GM12801 (cell line): Measurements from ENCODE around the gene LTB4R2.

Experiments
- TF ChIP-seq, protein P1 (sequence below): IDR thresholded peaks from one replicate; pipeline ENCODE4 v1.5.1; 2011; ENCODE audit warnings: control low read depth; ENCODE audit not compliant: insufficient read length; ENCODE audit errors: extremely low read depth

Gene LTB4R2

DNA sequence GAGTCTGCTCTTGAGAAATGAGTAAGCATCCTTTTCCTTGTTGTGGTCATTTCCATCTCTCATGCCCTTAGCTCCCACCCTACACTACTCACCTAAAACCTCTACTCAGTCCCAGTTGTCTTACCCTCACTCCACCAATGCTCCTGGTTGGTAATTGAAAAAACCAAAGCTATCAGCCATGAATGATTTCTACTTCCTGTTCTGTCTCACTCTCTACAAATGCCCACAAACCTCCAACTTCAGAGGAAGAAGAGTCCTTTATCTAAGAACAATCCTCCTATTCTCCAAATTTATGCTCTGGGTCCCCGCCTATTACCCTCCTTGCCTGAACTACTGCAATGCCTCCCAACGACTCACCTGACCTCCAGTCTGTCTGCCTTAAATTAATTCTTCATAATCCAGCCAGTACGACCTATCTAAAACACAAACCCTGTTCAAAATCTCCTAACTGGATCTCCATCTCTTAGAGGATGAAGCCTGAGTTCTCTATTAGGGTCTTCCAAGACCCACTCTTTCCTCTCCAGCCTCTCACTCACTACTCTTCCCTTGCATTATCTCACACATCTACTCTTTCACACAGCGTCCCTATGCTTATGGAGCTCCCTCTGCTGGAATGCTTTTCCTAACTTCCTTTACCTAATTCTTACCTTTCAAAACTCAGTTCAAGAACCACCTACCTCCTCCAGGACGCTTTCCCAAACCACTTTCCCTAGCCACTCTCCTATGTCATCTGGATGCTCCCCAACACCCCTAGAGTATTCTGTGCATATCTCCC, 12.6 kb upstream of the LTB4R2 start:
- TF ChIP-seq, protein P1, sequence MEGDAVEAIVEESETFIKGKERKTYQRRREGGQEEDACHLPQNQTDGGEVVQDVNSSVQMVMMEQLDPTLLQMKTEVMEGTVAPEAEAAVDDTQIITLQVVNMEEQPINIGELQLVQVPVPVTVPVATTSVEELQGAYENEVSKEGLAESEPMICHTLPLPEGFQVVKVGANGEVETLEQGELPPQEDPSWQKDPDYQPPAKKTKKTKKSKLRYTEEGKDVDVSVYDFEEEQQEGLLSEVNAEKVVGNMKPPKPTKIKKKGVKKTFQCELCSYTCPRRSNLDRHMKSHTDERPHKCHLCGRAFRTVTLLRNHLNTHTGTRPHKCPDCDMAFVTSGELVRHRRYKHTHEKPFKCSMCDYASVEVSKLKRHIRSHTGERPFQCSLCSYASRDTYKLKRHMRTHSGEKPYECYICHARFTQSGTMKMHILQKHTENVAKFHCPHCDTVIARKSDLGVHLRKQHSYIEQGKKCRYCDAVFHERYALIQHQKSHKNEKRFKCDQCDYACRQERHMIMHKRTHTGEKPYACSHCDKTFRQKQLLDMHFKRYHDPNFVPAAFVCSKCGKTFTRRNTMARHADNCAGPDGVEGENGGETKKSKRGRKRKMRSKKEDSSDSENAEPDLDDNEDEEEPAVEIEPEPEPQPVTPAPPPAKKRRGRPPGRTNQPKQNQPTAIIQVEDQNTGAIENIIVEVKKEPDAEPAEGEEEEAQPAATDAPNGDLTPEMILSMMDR = no peak

DNA sequence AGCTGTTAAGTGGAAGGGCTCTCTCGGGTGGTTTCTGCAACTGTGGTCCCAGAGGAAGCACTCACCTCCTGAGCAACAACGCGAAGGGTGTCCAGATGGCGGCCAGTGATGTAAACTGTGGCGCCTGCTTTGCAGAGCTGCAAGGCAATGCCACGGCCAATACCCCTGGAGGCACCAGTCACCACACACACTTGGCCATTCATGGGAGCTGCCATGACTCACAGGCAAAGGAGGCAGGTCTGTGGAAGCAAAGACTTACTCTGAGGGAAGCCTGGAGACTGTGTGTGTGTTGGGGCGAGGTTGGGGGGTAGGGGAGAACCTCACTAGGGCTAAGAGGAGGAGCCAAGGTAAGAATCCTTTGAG, 11.1 kb upstream of the LTB4R2 start:
- TF ChIP-seq, protein P1 = no peak

DNA sequence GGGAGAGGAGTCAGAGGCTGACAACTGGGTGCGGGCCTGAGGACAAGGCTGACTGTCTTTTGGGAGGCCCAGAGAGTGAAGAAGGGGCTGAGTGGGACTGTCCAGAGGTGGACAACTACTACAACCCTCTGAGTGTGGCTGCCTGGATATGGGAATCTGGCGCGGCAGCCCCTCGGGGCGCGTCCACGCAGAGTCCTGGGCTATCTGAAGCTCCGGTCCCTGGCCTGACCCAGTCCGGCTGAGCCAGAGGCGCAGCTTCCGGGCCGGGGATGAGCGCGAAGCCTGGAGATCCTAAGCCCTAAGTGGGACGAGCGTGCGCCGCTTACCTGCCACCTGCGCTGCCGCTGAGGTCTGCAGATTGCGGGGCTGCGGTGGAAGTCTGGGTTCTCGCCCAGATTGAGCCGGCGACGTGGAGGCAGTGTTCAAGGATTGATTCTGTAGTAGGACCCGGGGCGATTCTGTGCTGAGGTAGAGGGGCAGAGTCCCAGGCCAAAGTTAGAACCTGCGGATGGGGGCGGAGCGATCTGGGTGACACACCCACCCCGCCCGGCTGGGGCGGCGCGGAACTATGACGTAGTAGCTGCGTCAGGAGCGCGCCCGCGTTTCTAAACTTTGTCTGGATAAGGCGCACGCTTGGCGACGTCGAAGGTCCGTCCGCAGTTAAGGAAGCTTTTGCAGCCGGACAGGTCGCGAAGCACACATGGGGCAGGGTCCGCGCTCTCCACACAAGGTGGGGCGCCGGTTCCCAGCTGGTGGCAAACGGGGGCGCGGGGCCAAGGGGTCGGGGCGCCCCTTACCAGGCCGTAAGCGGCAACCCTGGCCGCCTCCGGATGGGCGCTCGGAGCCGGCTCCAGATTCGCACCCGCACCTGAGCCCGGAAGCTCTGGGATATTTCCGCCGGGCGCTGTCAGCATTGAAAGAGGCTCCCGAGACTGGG, 10.4 kb upstream of the LTB4R2 start, which contains the start of the genes DHRS1 and NOP9:
TSS of gene DHRS1 (minus strand) at position 526 of the 937 bp plus-strand sequence. CDS start 674 bp downstream, outside the sequence.
TSS of gene NOP9 (plus strand) at position 596 of the 937 bp plus-strand sequence. CDS start at position 701, 105 bp downstream.
- TF ChIP-seq, protein P1 = no peak

DNA sequence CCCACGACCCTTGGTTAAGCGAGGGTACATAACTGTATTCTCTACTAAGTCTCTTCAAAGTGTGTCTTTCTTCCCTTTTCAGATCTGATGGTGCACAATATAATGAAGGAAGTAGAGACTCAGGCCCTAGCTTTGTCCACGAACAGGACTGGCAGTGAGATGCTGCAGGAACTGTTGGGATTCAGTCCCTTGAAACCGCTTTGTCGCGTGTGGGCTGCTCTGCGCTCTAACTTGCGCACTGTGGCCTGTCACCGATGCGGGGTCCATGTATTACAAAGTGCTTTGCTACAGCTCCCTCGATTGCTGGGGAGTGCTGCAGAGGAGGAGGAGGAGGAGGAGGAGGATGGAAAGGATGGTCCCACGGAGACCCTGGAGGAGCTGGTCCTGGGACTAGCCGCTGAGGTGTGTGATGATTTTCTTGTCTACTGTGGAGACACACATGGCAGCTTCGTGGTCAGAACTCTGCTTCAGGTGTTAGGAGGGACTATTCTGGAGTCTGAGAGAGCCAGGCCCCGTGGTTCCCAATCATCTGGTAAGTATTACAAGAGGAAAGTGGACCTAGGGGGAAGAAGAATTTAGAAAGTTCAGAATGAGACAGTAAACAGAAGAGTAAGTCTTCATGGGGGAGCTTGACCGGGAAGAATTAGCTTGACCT, 9.5 kb upstream of the LTB4R2 start:
- TF ChIP-seq, protein P1 = no peak

DNA sequence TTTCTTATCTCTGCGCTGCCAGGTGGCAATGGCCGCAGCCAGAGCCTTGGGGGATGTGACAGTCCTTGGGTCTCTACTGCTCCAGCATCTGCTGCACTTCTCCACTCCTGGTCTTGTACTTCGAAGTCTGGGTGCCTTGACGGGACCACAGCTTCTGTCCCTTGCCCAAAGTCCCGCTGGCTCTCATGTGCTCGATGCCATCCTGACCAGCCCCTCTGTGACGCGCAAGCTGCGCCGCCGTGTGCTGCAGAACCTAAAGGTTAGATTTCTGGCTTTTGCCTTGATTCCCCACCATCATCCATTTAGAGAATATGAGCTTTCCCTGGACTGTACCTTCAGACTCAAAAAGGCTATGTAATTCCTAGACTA, 5.9 kb upstream of the LTB4R2 start:
- TF ChIP-seq, protein P1 = no peak

DNA sequence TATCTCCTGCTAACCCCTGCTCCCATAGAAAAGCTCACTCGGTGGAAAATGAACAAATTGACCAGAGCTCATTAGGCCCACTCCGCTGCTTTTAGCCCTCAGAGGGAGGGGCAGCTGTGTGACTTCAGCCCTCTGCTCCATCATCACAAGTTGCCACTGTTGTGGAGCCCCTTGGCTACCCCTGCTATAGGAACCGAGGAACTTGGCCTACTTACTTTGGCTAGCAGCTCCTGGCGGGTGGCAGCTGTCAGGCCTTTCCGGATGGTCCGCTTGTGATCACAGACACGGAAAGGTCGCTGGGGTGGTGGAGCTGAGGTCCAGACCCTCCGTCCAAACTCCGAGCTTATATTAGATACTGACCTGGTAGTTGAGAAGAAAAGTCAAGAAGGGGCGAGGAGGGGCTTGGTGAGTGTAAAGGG, 2.8 kb upstream of the LTB4R2 start:
- TF ChIP-seq, protein P1 = no peak
